ENCODE measurements around the gene CMTM7.

CMTM7 gene

DNA sequence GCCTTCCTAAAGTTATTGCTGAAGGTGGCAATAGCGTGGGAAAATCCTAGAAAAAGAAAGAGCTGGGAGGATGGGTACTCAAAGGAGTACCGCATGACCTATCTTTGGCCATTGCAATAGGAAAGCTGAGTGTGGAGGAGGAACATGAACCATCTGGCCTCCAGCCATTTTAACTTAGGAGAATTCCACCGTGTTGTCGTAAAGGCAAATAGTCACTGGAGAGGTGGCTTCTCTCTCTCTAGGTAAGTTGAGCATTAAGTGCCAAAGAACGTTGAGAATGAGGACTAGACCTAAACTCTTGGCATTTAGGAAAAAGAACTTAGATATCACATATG lies 16.1 kb upstream of the CMTM7 start:
- Histone ChIP-seq H3K4me1 (ENCODE audit: low read length) (peaks cover 9% of the 10 kb centered on the region; the same call in 1 of the 2 replicates), H3K27me3 (ENCODE audit: low read depth, low read length) (peaks cover 24% of the 10 kb centered on the region), H3K36me3 (replicated peaks; ENCODE audit: low read depth, low read length) (no peaks in the 10 kb centered on the region), H3K9ac (ENCODE audit: low read length) (no peak overlapping the region), H3K4me2 (ENCODE audit: low read length) (no peak overlapping the region), H3K79me2 (ENCODE audit: low read length) (no peaks in the 10 kb centered on the region), H2AFZ (ENCODE audit: low read depth, low read length) (no peak overlapping the region), H3K27ac (ENCODE audit: low read length) (no peak overlapping the region), H3K9me3 (ENCODE audit: insufficient read depth, low read length) (no peaks in the 10 kb centered on the region), H4K20me1 (ENCODE audit: insufficient read depth, low read length) (no peaks in the 10 kb centered on the region), H3K4me3 (ENCODE audit: low read length) (no peak overlapping the region)
- TF ChIP-seq, protein P1, sequence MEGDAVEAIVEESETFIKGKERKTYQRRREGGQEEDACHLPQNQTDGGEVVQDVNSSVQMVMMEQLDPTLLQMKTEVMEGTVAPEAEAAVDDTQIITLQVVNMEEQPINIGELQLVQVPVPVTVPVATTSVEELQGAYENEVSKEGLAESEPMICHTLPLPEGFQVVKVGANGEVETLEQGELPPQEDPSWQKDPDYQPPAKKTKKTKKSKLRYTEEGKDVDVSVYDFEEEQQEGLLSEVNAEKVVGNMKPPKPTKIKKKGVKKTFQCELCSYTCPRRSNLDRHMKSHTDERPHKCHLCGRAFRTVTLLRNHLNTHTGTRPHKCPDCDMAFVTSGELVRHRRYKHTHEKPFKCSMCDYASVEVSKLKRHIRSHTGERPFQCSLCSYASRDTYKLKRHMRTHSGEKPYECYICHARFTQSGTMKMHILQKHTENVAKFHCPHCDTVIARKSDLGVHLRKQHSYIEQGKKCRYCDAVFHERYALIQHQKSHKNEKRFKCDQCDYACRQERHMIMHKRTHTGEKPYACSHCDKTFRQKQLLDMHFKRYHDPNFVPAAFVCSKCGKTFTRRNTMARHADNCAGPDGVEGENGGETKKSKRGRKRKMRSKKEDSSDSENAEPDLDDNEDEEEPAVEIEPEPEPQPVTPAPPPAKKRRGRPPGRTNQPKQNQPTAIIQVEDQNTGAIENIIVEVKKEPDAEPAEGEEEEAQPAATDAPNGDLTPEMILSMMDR (IDR thresholded peaks at IDR 0.05; ENCODE audit: low read depth, low read length), result no peak
- TF ChIP-seq EZH2phosphoT487 (IDR thresholded peaks at IDR 0.05; ENCODE audit: low read depth), result no peak

GRCh38 chr3:32376115-32376514 lies 15.5 kb upstream of the CMTM7 start:
- TF ChIP-seq, protein P1 (IDR thresholded peaks at IDR 0.05; ENCODE audit: low read depth, low read length), result no peak
- no peak overlapping the region for H3K4me2 ChIP-seq (ENCODE audit: low read length)
- H3K27ac ChIP-seq (ENCODE audit: low read length), result no peak overlapping the region
- no peaks in the 10 kb centered on the region for H3K9me3 ChIP-seq (ENCODE audit: insufficient read depth, low read length)
- no peak overlapping the region for H2AFZ ChIP-seq (ENCODE audit: low read depth, low read length)
- peaks cover 9% of the 10 kb centered on the region; the same call in 1 of the 2 replicates for H3K4me1 ChIP-seq (ENCODE audit: low read length)
- no peak overlapping the region for H3K9ac ChIP-seq (ENCODE audit: low read length)
- peaks cover 27% of the 10 kb centered on the region for H3K27me3 ChIP-seq (ENCODE audit: low read depth, low read length)
- H3K36me3 ChIP-seq (replicated peaks; ENCODE audit: low read depth, low read length), result no peaks in the 10 kb centered on the region
- H4K20me1 ChIP-seq (ENCODE audit: insufficient read depth, low read length), result no peaks in the 10 kb centered on the region
- no peak overlapping the region for H3K4me3 ChIP-seq (ENCODE audit: low read length)
- no peaks in the 10 kb centered on the region for H3K79me2 ChIP-seq (ENCODE audit: low read length)

DNA sequence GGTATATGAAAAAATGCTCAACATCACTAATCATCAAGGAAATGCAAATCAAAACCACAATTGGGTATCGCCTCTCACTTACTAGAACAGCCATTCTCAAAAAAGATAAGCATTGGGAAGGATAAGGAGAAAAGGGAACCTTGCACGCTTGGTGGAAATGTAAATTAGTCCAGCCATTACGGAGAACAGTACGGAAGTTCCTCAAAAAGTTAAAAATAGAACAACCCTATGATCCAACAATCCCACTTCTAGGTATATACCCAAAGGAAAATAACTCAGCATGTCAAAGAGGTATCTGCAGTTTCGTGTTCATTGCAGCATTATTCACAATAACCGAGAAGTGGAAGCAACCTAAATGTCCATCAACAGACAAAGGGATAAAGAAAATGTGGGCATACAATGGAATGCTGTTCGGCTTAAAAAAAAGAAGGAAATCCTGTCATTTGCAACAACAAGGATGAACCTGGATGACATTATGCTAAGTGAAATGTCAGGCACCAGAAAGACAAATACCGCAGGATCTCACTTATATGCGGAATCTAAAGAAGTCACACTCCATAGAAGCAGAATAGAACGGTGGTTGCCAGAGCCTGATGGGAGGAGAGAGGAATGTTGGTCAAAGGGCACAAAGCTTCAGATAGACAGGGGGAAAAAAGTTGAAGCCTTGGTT lies 11.7 kb upstream of the CMTM7 start:
- H3K4me1 ChIP-seq (ENCODE audit: low read length), result peaks cover 3% of the 10 kb centered on the region; the same call in 1 of the 2 replicates
- peaks cover 36% of the 10 kb centered on the region for H3K27me3 ChIP-seq (ENCODE audit: low read depth, low read length)
- no peak overlapping the region for H3K4me3 ChIP-seq (ENCODE audit: low read length)
- H3K9ac ChIP-seq (ENCODE audit: low read length), result no peak overlapping the region
- TF ChIP-seq EZH2phosphoT487 (IDR thresholded peaks at IDR 0.05; ENCODE audit: low read depth), result no peak
- TF ChIP-seq, protein P1 (IDR thresholded peaks at IDR 0.05; ENCODE audit: low read depth, low read length), result no peak
- H3K36me3 ChIP-seq (replicated peaks; ENCODE audit: low read depth, low read length), result no peaks in the 10 kb centered on the region
- H4K20me1 ChIP-seq (ENCODE audit: insufficient read depth, low read length), result no peaks in the 10 kb centered on the region
- no peaks in the 10 kb centered on the region for H3K9me3 ChIP-seq (ENCODE audit: insufficient read depth, low read length)
- H3K79me2 ChIP-seq (ENCODE audit: low read length), result no peaks in the 10 kb centered on the region
- no peak overlapping the region for H3K27ac ChIP-seq (ENCODE audit: low read length)
- H2AFZ ChIP-seq (ENCODE audit: low read depth, low read length), result no peak overlapping the region
- no peak overlapping the region for H3K4me2 ChIP-seq (ENCODE audit: low read length)

GRCh38 chr3:32381922-32382321 lies 9.7 kb upstream of the CMTM7 start:
- Histone ChIP-seq H3K4me2 (ENCODE audit: low read length) (no peak overlapping the region), H4K20me1 (ENCODE audit: insufficient read depth, low read length) (no peaks in the 10 kb centered on the region), H3K79me2 (ENCODE audit: low read length) (no peaks in the 10 kb centered on the region), H3K36me3 (replicated peaks; ENCODE audit: low read depth, low read length) (no peaks in the 10 kb centered on the region), H2AFZ (ENCODE audit: low read depth, low read length) (no peak overlapping the region), H3K27me3 (ENCODE audit: low read depth, low read length) (peaks cover 41% of the 10 kb centered on the region), H3K9ac (ENCODE audit: low read length) (no peak overlapping the region), H3K4me3 (ENCODE audit: low read length) (no peak overlapping the region), H3K4me1 (ENCODE audit: low read length) (no peaks in the 10 kb centered on the region), H3K27ac (ENCODE audit: low read length) (no peak overlapping the region), H3K9me3 (ENCODE audit: insufficient read depth, low read length) (no peaks in the 10 kb centered on the region)
- TF ChIP-seq, protein P1 (IDR thresholded peaks at IDR 0.05; ENCODE audit: low read depth, low read length), result no peak
- no peak for TF ChIP-seq EZH2phosphoT487 (IDR thresholded peaks at IDR 0.05; ENCODE audit: low read depth)

Measured in OCI-LY3 (cell line).